Measurements from ENCODE around the gene CABLES1. TPM values are rescaled to one million over a fixed set of nuclear protein-coding genes. Genes with fewer than 3 reads are reported as not detected.

Gene CABLES1
- polyA plus RNA-seq, 1 of the 3 experiments (the other 2 are of a cell fraction), result 2.2 TPM

DNA sequence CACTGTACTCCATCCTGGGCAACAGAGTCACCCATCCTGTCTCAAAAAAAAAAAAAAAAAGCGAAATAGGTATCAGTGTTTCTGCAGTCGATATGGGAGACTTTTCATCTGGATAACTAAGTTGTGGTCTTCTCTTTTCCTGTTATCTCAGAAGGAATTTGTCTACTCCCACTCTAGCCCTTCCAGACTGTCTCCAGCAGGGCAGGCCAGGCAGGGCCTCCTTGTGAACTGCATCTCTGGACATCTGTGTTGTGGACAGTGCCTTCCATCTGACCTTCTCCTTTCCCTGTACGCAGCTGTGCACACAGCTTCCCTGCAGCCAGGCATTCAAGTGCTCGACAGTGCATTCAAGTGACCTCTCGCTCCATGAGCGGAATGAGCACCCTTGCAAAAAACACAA, 110.2 kb downstream of the CABLES1 start:
- Histone ChIP-seq H3K4me2 (no peak overlapping the region), H3K27ac (ENCODE audit: low read depth in 2 of 2, low read length in 1 of 2) (no peak overlapping the region), H3K4me3 (ENCODE audit: low read depth in 2 of 2, low read length in 1 of 2) (no peak overlapping the region), H4K20me1 (ENCODE audit: insufficient read depth) (no peaks in the 10 kb centered on the region), H3K4me1 (ENCODE audit: control insufficient read depth in 1 of 2, insufficient read depth in 2 of 2, low read depth in 1 of 2, low read length in 1 of 2) (peaks cover 0 to 18% of the 10 kb centered on the region in 2 experiments; a peak in 1 of 4 replicates), H2AFZ (ENCODE audit: low read depth) (no peak overlapping the region), H3K36me3 (replicated peaks in 1 of 2; ENCODE audit: control insufficient read depth in 1 of 2, insufficient read depth in 2 of 2, low read length in 1 of 2) (no peaks in the 10 kb centered on the region), H3K9me3 (no peaks in the 10 kb centered on the region), H3K79me2 (ENCODE audit: insufficient read depth) (no peaks in the 10 kb centered on the region), H3K27me3 (ENCODE audit: insufficient read depth) (no peaks in the 10 kb centered on the region), H3K9me2 (no peaks in the 10 kb centered on the region), H3K9ac (no peak overlapping the region), H3F3A (replicated peaks; ENCODE audit: insufficient read depth) (no peaks in the 10 kb centered on the region)
- 97% methylated on average over 6 of the region's 6 CpGs for WGBS (ENCODE audit: low lambda C conversion rate)
- no peak for DNase-seq
- POLR2A ChIA-PET, result no interaction called here
- TF ChIP-seq, protein P1, sequence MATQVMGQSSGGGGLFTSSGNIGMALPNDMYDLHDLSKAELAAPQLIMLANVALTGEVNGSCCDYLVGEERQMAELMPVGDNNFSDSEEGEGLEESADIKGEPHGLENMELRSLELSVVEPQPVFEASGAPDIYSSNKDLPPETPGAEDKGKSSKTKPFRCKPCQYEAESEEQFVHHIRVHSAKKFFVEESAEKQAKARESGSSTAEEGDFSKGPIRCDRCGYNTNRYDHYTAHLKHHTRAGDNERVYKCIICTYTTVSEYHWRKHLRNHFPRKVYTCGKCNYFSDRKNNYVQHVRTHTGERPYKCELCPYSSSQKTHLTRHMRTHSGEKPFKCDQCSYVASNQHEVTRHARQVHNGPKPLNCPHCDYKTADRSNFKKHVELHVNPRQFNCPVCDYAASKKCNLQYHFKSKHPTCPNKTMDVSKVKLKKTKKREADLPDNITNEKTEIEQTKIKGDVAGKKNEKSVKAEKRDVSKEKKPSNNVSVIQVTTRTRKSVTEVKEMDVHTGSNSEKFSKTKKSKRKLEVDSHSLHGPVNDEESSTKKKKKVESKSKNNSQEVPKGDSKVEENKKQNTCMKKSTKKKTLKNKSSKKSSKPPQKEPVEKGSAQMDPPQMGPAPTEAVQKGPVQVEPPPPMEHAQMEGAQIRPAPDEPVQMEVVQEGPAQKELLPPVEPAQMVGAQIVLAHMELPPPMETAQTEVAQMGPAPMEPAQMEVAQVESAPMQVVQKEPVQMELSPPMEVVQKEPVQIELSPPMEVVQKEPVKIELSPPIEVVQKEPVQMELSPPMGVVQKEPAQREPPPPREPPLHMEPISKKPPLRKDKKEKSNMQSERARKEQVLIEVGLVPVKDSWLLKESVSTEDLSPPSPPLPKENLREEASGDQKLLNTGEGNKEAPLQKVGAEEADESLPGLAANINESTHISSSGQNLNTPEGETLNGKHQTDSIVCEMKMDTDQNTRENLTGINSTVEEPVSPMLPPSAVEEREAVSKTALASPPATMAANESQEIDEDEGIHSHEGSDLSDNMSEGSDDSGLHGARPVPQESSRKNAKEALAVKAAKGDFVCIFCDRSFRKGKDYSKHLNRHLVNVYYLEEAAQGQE (IDR thresholded peaks at IDR 0.05; ENCODE audit: low read depth, low read length), result no peak
- TF ChIP-seq, protein P2, sequence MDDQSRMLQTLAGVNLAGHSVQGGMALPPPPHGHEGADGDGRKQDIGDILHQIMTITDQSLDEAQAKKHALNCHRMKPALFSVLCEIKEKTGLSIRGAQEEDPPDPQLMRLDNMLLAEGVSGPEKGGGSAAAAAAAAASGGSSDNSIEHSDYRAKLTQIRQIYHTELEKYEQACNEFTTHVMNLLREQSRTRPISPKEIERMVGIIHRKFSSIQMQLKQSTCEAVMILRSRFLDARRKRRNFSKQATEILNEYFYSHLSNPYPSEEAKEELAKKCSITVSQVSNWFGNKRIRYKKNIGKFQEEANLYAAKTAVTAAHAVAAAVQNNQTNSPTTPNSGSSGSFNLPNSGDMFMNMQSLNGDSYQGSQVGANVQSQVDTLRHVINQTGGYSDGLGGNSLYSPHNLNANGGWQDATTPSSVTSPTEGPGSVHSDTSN (IDR thresholded peaks at IDR 0.05), result no peak
- TF ChIP-seq TEAD4 (IDR thresholded peaks at IDR 0.05; ENCODE audit: borderline replicate concordance, insufficient read depth) (no peak), CHD2 (IDR thresholded peaks at IDR 0.05; ENCODE audit: low read length, partially characterized antibody) (no peak), TCF12 (IDR thresholded peaks at IDR 0.05) (no peak), NFIC (IDR thresholded peaks at IDR 0.05; ENCODE audit: borderline replicate concordance) (no peak), EZH2phosphoT487 (IDR thresholded peaks at IDR 0.05; ENCODE audit: borderline replicate concordance, low read depth) (no peak), RFX5 (IDR thresholded peaks at IDR 0.05; ENCODE audit: low read length) (no peak), RCOR1 (IDR thresholded peaks at IDR 0.05; ENCODE audit: low read length) (no peak), POLR2AphosphoS5 (IDR thresholded peaks at IDR 0.05; ENCODE audit: low read depth, low read length) (no peak), ELF1 (IDR thresholded peaks at IDR 0.05) (no peak)
- TF ChIP-seq, protein P3, sequence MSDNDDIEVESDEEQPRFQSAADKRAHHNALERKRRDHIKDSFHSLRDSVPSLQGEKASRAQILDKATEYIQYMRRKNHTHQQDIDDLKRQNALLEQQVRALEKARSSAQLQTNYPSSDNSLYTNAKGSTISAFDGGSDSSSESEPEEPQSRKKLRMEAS (IDR thresholded peaks at IDR 0.05; ENCODE audit: low read depth), result no peak
- TF ChIP-seq, protein P4, sequence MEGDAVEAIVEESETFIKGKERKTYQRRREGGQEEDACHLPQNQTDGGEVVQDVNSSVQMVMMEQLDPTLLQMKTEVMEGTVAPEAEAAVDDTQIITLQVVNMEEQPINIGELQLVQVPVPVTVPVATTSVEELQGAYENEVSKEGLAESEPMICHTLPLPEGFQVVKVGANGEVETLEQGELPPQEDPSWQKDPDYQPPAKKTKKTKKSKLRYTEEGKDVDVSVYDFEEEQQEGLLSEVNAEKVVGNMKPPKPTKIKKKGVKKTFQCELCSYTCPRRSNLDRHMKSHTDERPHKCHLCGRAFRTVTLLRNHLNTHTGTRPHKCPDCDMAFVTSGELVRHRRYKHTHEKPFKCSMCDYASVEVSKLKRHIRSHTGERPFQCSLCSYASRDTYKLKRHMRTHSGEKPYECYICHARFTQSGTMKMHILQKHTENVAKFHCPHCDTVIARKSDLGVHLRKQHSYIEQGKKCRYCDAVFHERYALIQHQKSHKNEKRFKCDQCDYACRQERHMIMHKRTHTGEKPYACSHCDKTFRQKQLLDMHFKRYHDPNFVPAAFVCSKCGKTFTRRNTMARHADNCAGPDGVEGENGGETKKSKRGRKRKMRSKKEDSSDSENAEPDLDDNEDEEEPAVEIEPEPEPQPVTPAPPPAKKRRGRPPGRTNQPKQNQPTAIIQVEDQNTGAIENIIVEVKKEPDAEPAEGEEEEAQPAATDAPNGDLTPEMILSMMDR (IDR thresholded peaks at IDR 0.05), result no peak
- TF ChIP-seq, protein P5, sequence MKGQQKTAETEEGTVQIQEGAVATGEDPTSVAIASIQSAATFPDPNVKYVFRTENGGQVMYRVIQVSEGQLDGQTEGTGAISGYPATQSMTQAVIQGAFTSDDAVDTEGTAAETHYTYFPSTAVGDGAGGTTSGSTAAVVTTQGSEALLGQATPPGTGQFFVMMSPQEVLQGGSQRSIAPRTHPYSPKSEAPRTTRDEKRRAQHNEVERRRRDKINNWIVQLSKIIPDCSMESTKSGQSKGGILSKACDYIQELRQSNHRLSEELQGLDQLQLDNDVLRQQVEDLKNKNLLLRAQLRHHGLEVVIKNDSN (IDR thresholded peaks at IDR 0.05; ENCODE audit: borderline replicate concordance, low read depth), result no peak
- TF ChIP-seq, protein P6, sequence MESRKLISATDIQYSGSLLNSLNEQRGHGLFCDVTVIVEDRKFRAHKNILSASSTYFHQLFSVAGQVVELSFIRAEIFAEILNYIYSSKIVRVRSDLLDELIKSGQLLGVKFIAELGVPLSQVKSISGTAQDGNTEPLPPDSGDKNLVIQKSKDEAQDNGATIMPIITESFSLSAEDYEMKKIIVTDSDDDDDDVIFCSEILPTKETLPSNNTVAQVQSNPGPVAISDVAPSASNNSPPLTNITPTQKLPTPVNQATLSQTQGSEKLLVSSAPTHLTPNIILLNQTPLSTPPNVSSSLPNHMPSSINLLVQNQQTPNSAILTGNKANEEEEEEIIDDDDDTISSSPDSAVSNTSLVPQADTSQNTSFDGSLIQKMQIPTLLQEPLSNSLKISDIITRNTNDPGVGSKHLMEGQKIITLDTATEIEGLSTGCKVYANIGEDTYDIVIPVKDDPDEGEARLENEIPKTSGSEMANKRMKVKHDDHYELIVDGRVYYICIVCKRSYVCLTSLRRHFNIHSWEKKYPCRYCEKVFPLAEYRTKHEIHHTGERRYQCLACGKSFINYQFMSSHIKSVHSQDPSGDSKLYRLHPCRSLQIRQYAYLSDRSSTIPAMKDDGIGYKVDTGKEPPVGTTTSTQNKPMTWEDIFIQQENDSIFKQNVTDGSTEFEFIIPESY (IDR thresholded peaks at IDR 0.05; ENCODE audit: borderline replicate concordance, low read depth), result no peak
- CTCF ChIA-PET, result no interaction called here
